GM12878 (cell line): Measurements from ENCODE around the gene C20orf202. TPM values are rescaled to one million over a fixed set of nuclear protein-coding genes. Genes with fewer than 3 reads are reported as not detected.

ENCODE experiments used
- ATAC-seq: fragments of 200-7000 bp; cut with Tn5 transposase; 3 replicates; pipeline ENCODE4 v1.9.1; 2020; ENCODE audit warnings: mild to moderate bottlenecking, moderate library complexity
- BruUV-seq: library from RNA; stranded (reverse); fragments of 400-500 nt; replicated peaks from 2 replicates; lab custom pipeline; 2021; lab: Mats Ljungman, UMichigan
- CTCF ChIA-PET: fragments of 300-600 bp; sonication (Branson Sonifier 250); formaldehyde crosslinking; extraction: SDS; loops from one replicate; lab custom pipeline; 2021; ENCODE audit warnings: inconsistent platforms; lab: Yijun Ruan, JAX
- POLR2A ChIA-PET: fragments of 350-600 bp; formaldehyde crosslinking; extraction: SDS; loops from one replicate; lab custom pipeline; 2021; ENCODE audit warnings: inconsistent platforms; lab: Charles Lee
- RAD21 ChIA-PET: fragments of 300-600 bp; sonication (Branson Sonifier 250); formaldehyde crosslinking; loops from one replicate; lab custom pipeline; 2023; ENCODE audit warnings: antibody characterized with exemption; ENCODE audit not compliant: unreplicated experiment; lab: Charles Lee
- SMC1A ChIA-PET: fragments of 300-600 bp; sonication (Branson Sonifier 250); formaldehyde crosslinking; loops from one replicate; lab custom pipeline; 2023; ENCODE audit not compliant: unreplicated experiment, uncharacterized antibody; lab: Charles Lee
- DNase-seq: peaks from one replicate; pipeline ENCODE4 v3.0.0-alpha.2; 2011; ENCODE audit warnings: low read depth, low spot score
- FAIRE-seq: peaks from 3 replicates; lab custom pipeline; 2011; peaks lifted over from hg19 to GRCh38; lab: Jason Lieb, UNC
- H2AFZ ChIP-seq: 2 replicates; pipeline ENCODE4 v1.6.0; 2011; ENCODE audit warnings: low read depth, low read length, control low read depth; ENCODE audit not compliant: control insufficient read depth
- H3K27ac ChIP-seq: 2 replicates; pipeline ENCODE4 v1.5.1; 2011; ENCODE audit warnings: control low read depth; ENCODE audit not compliant: control insufficient read depth, insufficient read depth
- H3K27me3 ChIP-seq, 2 experiments: replicated peaks in 1 of 2; 2 replicates each; pipeline versions ENCODE4 v1.6.0 to v1.6.1; 2011; ENCODE audit warnings: low read length in 1 of 2; ENCODE audit not compliant: control insufficient read depth in 2 of 2, insufficient read depth in 2 of 2
- H3K36me3 ChIP-seq, 2 experiments: 2 replicates each; pipeline ENCODE4 v1.5.1; 2011; ENCODE audit warnings: low read length in 1 of 2; ENCODE audit not compliant: control insufficient read depth in 2 of 2, insufficient read depth in 2 of 2
- H3K4me1 ChIP-seq: 2 replicates; pipeline ENCODE4 v1.6.1; 2011; ENCODE audit warnings: mild to moderate bottlenecking, low read length, moderate library complexity, mixed read lengths; ENCODE audit not compliant: control insufficient read depth, insufficient read depth
- H3K4me2 ChIP-seq: 2 replicates; pipeline ENCODE4 v1.6.0; 2011; ENCODE audit warnings: control low read depth; ENCODE audit not compliant: control insufficient read depth, insufficient read depth
- H3K4me3 ChIP-seq: fragments of 200-600 bp; sonication (generic); 2 replicates; pipeline ENCODE4 v1.5.1; 2016
- H3K79me2 ChIP-seq: 2 replicates; pipeline ENCODE4 v1.6.0; 2011; ENCODE audit warnings: low read length; ENCODE audit not compliant: control insufficient read depth, insufficient read depth
- H3K9ac ChIP-seq: 2 replicates; pipeline ENCODE4 v1.8.0; 2011; ENCODE audit warnings: low read length, control low read depth, mixed read lengths; ENCODE audit not compliant: control insufficient read depth, insufficient read depth
- H3K9me3 ChIP-seq: replicated peaks from 3 replicates; pipeline ENCODE4 v1.5.1; 2011; ENCODE audit warnings: mild to moderate bottlenecking, low read length; ENCODE audit not compliant: control insufficient read depth, insufficient read depth
- H4K20me1 ChIP-seq: 2 replicates; pipeline ENCODE4 v1.6.0; 2011; ENCODE audit not compliant: control insufficient read depth, insufficient read depth
- BRCA1 ChIP-seq: IDR thresholded peaks from 2 replicates; pipeline ENCODE4 v1.6.1; 2011; ENCODE audit warnings: low read depth, low read length, improper control_type of control experiment
- EED ChIP-seq: sonication (generic); IDR thresholded peaks from 2 replicates; pipeline ENCODE4 v1.6.1; 2016; ENCODE audit warnings: antibody characterized with exemption, low read depth
- HDAC6 ChIP-seq: fragments of 200-600 bp; sonication (generic); IDR thresholded peaks from one replicate; pipeline ENCODE4 v1.8.0; 2017; ENCODE audit warnings: antibody characterized with exemption; ENCODE audit not compliant: unreplicated experiment
- JUNB ChIP-seq: IDR thresholded peaks from 2 replicates; pipeline ENCODE4 v1.6.1; 2016; ENCODE audit warnings: antibody characterized with exemption, mild to moderate bottlenecking
- NFYA ChIP-seq: IDR thresholded peaks from 2 replicates; pipeline ENCODE4 v1.6.1; 2011; ENCODE audit warnings: low read depth, mild to moderate bottlenecking, low read length, improper control_type of control experiment, borderline replicate concordance
- NR2C1 ChIP-seq: fragments of 450-650 bp; IDR thresholded peaks from 2 replicates; pipeline ENCODE4 v1.6.1; 2017; ENCODE audit warnings: antibody characterized with exemption, mild to moderate bottlenecking, moderate library complexity
- RBBP5 ChIP-seq: fragments of 200-600 bp; sonication (generic); conservative IDR thresholded peaks from 2 replicates; pipeline ENCODE4 v1.6.1; 2016
- SREBF1 ChIP-seq: IDR thresholded peaks from 2 replicates; pipeline ENCODE4 v1.6.1; 2012; ENCODE audit warnings: mild to moderate bottlenecking, low read length
- ZSCAN29 ChIP-seq: fragments of 450-650 bp; IDR thresholded peaks from 2 replicates; pipeline ENCODE4 v1.6.1; 2017; ENCODE audit warnings: mild to moderate bottlenecking, moderate library complexity
- whole genome bisulfite sequencing: methylation state at CpG from one replicate; pipeline ENCODE4 v1.1.6; 2016; ENCODE audit warnings: low lambda C conversion rate; ENCODE audit not compliant: insufficient replicate concordance, insufficient coverage; ENCODE audit errors: missing lambda C conversion rate; 5-methylcytosine and 5-hydroxymethylcytosine counted together
- in situ Hi-C: fragments of 300-500 bp; cut with MboI; formaldehyde crosslinking; loops from 9 replicates; pipeline ENCODE4 v1.14.3; 2018; ENCODE audit warnings: mixed read lengths
- intact Hi-C: fragments of 100-400 bp; cut with micrococcal nuclease; formaldehyde crosslinking; loops from one replicate; pipeline ENCODE4 v1.14.2; 2022; ENCODE audit not compliant: unreplicated experiment
- polyA plus RNA-seq, 11 experiments: library from polyadenylated mRNA; depleted of rRNA in 4 of 11; unstranded in 6 of 11; stranded (reverse) in 5 of 11; fragments of >200 nt; fragmentation: Nextera tagmentation in 4 of 11; fragmentation: Illumina TruSeq in 1 of 11; extraction: Ambion mirVana in 4 of 11; extraction: Trizol in 1 of 11; gene quantifications; 1 replicate in 1 of 11; 2 replicates in 10 of 11; pipeline versions ENCODE4 v1.2.1 to v1.2.3, GENCODE V29; 2011 to 2016; ENCODE audit warnings: inconsistent platforms in 2 of 11, missing spikeins in 2 of 11, low read depth in 1 of 11
- total RNA-seq, 4 experiments: library from RNA; depleted of rRNA in 3 of 4; stranded (reverse); fragments of >200 nt in 3 of 4; fragmentation: Illumina TruSeq in 1 of 4; extraction: Trizol in 1 of 4; gene quantifications; 2 replicates each; pipeline versions ENCODE4 v1.2.1 to v1.2.3, GENCODE V29; 2013 to 2021
- TF ChIP-seq, protein P1 (sequence below): fragments of 450-650 bp; IDR thresholded peaks from 2 replicates; pipeline ENCODE4 v1.6.1; 2017; ENCODE audit warnings: mild to moderate bottlenecking, moderate library complexity
- TF ChIP-seq, protein P2 (sequence below): fragments of 450-650 bp; IDR thresholded peaks from 2 replicates; pipeline ENCODE4 v1.6.1; 2017; ENCODE audit warnings: antibody characterized with exemption, mild to moderate bottlenecking, moderate library complexity
- TF ChIP-seq, protein P3 (sequence below): fragments of 450-650 bp; IDR thresholded peaks from 2 replicates; pipeline ENCODE4 v1.6.1; 2017; ENCODE audit warnings: low read depth, mild to moderate bottlenecking, moderate library complexity
- TF ChIP-seq, protein P4 (sequence below): IDR thresholded peaks from 2 replicates; pipeline ENCODE4 v1.6.1; 2011; ENCODE audit warnings: low read depth, mild to moderate bottlenecking, low read length, moderate library complexity, borderline replicate concordance; ENCODE audit errors: extremely low read depth

C20orf202 gene
- total and polyA plus RNA-seq, 10 of the 15 experiments (the other 5 are each of a cell fraction or from before 2014, with no cell fraction given), result 0.04 TPM; not detected in 8

DNA sequence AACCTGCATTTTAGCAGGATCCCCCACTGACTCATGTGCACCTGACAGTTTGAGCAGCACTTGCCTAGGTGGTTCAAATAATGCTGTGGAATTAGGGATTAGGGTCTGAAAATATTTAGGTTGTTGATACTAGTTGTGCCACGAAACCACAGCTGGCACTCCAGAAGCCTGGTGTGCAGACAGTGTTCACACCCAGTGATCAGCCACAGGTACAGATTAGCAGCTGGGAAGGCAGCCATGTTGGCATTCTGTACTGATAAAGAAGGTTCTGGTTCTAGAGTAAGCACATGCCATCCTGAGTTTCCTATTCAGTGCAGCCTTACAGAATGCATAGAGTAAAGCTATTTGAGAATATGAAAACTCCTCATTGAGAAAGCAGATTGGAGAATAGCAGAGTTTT, 48.6 kb upstream of the C20orf202 start (continued):
- TF ChIP-seq RBBP5, result no peak
- no peak for TF ChIP-seq BRCA1

DNA sequence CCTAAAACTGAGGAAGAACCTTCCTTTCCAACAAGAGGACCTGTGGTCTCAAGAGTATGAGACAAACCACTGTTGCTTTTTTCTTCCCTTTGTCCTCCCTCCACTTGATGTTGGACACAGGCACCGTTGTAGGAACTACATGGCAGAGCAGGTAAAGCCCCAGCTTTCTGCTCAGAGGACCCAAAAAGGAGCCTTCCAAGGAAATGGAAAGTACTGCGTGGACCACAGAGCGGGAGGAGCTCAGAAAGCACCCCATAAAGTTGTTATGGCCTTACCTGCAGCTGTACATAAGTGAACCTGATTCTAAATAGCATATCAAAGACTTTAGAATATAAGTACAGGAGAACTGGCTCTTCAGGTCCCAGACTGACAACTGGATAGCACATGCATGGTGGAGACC, 47.9 kb upstream of the C20orf202 start:
- Histone ChIP-seq H2AFZ (no peak overlapping the region), H3K4me3 (no peak overlapping the region), H4K20me1 (no peaks in the 10 kb centered on the region), H3K27ac (no peak overlapping the region), H3K36me3 (peaks cover 6 to 11% of the 10 kb centered on the region in 2 experiments), H3K27me3 (no peaks in the 10 kb centered on the region), H3K79me2 (no peaks in the 10 kb centered on the region), H3K4me1 (no peaks in the 10 kb centered on the region), H3K9me3 (no peaks in the 10 kb centered on the region; the same call in 2 of the 3 replicates), H3K9ac (no peak overlapping the region), H3K4me2 (no peak overlapping the region)
- SMC1A ChIA-PET, result no interaction called here
- RAD21 ChIA-PET, result no interaction called here
- POLR2A ChIA-PET, result no interaction called here
- in situ Hi-C loops (no loop called here), intact Hi-C loops (no loop called here)
- DNase-seq (no peak), ATAC-seq (no peak), FAIRE-seq (no peak)
- CTCF ChIA-PET, result no interaction called here
- 97% methylated on average over 3 of the region's 3 CpGs for WGBS
- no TSS peak for BruUV-seq
- TF ChIP-seq, protein P1, sequence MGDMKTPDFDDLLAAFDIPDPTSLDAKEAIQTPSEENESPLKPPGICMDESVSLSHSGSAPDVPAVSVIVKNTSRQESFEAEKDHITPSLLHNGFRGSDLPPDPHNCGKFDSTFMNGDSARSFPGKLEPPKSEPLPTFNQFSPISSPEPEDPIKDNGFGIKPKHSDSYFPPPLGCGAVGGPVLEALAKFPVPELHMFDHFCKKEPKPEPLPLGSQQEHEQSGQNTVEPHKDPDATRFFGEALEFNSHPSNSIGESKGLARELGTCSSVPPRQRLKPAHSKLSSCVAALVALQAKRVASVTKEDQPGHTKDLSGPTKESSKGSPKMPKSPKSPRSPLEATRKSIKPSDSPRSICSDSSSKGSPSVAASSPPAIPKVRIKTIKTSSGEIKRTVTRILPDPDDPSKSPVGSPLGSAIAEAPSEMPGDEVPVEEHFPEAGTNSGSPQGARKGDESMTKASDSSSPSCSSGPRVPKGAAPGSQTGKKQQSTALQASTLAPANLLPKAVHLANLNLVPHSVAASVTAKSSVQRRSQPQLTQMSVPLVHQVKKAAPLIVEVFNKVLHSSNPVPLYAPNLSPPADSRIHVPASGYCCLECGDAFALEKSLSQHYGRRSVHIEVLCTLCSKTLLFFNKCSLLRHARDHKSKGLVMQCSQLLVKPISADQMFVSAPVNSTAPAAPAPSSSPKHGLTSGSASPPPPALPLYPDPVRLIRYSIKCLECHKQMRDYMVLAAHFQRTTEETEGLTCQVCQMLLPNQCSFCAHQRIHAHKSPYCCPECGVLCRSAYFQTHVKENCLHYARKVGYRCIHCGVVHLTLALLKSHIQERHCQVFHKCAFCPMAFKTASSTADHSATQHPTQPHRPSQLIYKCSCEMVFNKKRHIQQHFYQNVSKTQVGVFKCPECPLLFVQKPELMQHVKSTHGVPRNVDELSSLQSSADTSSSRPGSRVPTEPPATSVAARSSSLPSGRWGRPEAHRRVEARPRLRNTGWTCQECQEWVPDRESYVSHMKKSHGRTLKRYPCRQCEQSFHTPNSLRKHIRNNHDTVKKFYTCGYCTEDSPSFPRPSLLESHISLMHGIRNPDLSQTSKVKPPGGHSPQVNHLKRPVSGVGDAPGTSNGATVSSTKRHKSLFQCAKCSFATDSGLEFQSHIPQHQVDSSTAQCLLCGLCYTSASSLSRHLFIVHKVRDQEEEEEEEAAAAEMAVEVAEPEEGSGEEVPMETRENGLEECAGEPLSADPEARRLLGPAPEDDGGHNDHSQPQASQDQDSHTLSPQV, result no peak
- TF ChIP-seq, protein P2, sequence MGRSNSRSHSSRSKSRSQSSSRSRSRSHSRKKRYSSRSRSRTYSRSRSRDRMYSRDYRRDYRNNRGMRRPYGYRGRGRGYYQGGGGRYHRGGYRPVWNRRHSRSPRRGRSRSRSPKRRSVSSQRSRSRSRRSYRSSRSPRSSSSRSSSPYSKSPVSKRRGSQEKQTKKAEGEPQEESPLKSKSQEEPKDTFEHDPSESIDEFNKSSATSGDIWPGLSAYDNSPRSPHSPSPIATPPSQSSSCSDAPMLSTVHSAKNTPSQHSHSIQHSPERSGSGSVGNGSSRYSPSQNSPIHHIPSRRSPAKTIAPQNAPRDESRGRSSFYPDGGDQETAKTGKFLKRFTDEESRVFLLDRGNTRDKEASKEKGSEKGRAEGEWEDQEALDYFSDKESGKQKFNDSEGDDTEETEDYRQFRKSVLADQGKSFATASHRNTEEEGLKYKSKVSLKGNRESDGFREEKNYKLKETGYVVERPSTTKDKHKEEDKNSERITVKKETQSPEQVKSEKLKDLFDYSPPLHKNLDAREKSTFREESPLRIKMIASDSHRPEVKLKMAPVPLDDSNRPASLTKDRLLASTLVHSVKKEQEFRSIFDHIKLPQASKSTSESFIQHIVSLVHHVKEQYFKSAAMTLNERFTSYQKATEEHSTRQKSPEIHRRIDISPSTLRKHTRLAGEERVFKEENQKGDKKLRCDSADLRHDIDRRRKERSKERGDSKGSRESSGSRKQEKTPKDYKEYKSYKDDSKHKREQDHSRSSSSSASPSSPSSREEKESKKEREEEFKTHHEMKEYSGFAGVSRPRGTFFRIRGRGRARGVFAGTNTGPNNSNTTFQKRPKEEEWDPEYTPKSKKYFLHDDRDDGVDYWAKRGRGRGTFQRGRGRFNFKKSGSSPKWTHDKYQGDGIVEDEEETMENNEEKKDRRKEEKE, result no peak
- TF ChIP-seq HDAC6 (no peak), SREBF1 (no peak), ZSCAN29 (no peak), JUNB (no peak), EED (no peak), NFYA (no peak), NR2C1 (no peak)
- TF ChIP-seq, protein P3, sequence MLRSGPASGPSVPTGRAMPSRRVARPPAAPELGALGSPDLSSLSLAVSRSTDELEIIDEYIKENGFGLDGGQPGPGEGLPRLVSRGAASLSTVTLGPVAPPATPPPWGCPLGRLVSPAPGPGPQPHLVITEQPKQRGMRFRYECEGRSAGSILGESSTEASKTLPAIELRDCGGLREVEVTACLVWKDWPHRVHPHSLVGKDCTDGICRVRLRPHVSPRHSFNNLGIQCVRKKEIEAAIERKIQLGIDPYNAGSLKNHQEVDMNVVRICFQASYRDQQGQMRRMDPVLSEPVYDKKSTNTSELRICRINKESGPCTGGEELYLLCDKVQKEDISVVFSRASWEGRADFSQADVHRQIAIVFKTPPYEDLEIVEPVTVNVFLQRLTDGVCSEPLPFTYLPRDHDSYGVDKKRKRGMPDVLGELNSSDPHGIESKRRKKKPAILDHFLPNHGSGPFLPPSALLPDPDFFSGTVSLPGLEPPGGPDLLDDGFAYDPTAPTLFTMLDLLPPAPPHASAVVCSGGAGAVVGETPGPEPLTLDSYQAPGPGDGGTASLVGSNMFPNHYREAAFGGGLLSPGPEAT, result no peak
- TF ChIP-seq, protein P4, sequence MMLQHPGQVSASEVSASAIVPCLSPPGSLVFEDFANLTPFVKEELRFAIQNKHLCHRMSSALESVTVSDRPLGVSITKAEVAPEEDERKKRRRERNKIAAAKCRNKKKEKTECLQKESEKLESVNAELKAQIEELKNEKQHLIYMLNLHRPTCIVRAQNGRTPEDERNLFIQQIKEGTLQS, result no peak
